Nephron (organoid): ENCODE measurements around the gene ROBO2.
A peak's percentile ranks its signal among the peaks of the same experiment; 100 is the strongest.

Source experiments
- H3K27ac Mint-ChIP-seq, 3 experiments: 2 replicates each; pipeline ENCODE4 v1.8.0; 2020; ENCODE audit warnings: mixed read lengths in 3 of 3, mild to moderate bottlenecking in 2 of 3, moderate library complexity in 1 of 3
- H3K27me3 Mint-ChIP-seq: 2 replicates; pipeline ENCODE4 v1.8.0; 2021; ENCODE audit warnings: low read depth, mild to moderate bottlenecking, moderate library complexity, mixed read lengths
- H3K36me3 Mint-ChIP-seq: 2 replicates; pipeline ENCODE4 v1.8.0; 2020; ENCODE audit warnings: low read depth, mixed read lengths
- H3K4me1 Mint-ChIP-seq: 2 replicates; pipeline ENCODE4 v1.8.0; 2020; ENCODE audit warnings: mixed read lengths
- H3K4me3 Mint-ChIP-seq, 3 experiments: 2 replicates each; pipeline ENCODE4 v1.8.0; 2020; ENCODE audit warnings: mild to moderate bottlenecking in 3 of 3, mixed read lengths in 3 of 3, moderate library complexity in 2 of 3
- H3K9me3 Mint-ChIP-seq: 2 replicates; pipeline ENCODE4 v1.8.0; 2020; ENCODE audit warnings: mixed read lengths
- CTCF ChIP-seq, 3 experiments: fragments of 200-600 bp; sonication (generic); IDR thresholded peaks; one replicate each; pipeline ENCODE4 v1.5.0; 2021; ENCODE audit warnings: antibody characterized with exemption in 3 of 3; ENCODE audit not compliant: unreplicated experiment in 3 of 3

The ROBO2 gene

GRCh38 chr3:77377717-77378116 lies 337.8 kb downstream of the ROBO2 start:
- Mint-ChIP-seq H3K9me3 (no peaks in the 10 kb centered on the region), H3K27me3 (no peaks in the 10 kb centered on the region), H3K36me3 (peaks cover 5% of the 10 kb centered on the region), H3K4me3 (no peak overlapping the region), H3K27ac (no peak overlapping the region), H3K4me1 (no peaks in the 10 kb centered on the region)
- TF ChIP-seq CTCF (IDR thresholded peaks at IDR 0.05; ENCODE audit: unreplicated experiment in 3 of 3) = no peak

GRCh38 chr3:77380136-77380535 lies 340.2 kb downstream of the ROBO2 start:
- Mint-ChIP-seq H3K4me3 (no peak overlapping the region), H3K4me1 (no peaks in the 10 kb centered on the region), H3K27ac (no peak overlapping the region), H3K36me3 (peaks cover 5% of the 10 kb centered on the region), H3K27me3 (no peaks in the 10 kb centered on the region), H3K9me3 (no peaks in the 10 kb centered on the region)
- TF ChIP-seq CTCF (IDR thresholded peaks at IDR 0.05; ENCODE audit: unreplicated experiment in 3 of 3) = no peak

GRCh38 chr3:77381431-77381830 lies 341.5 kb downstream of the ROBO2 start:
- H3K9me3 Mint-ChIP-seq = no peaks in the 10 kb centered on the region
- H3K27ac Mint-ChIP-seq = no peak overlapping the region
- no peaks in the 10 kb centered on the region for H3K27me3 Mint-ChIP-seq
- peaks cover 5% of the 10 kb centered on the region for H3K36me3 Mint-ChIP-seq
- no peak for TF ChIP-seq CTCF (IDR thresholded peaks at IDR 0.05; ENCODE audit: unreplicated experiment in 3 of 3)
- no peak overlapping the region for H3K4me3 Mint-ChIP-seq
- no peaks in the 10 kb centered on the region for H3K4me1 Mint-ChIP-seq

- Mint-ChIP-seq H3K9me3 (no peaks in the 10 kb centered on the region), H3K4me3 (no peak overlapping the region), H3K4me1 (no peaks in the 10 kb centered on the region), H3K27ac (peak overlapping the region in 2 of 3 experiments; percentile 18 to 67), H3K27me3 (no peaks in the 10 kb centered on the region), H3K36me3 (no peaks in the 10 kb centered on the region)
- TF ChIP-seq CTCF (IDR thresholded peaks at IDR 0.05; ENCODE audit: unreplicated experiment in 3 of 3) = no peak
Measured at GRCh38 chr3:77392181-77392580, 352.3 kb downstream of the ROBO2 start.

GRCh38 chr3:77394046-77394445 lies 354.1 kb downstream of the ROBO2 start:
- peak overlapping the region; percentile 50 to 92 (median 61) for H3K27ac Mint-ChIP-seq
- H3K9me3 Mint-ChIP-seq = no peaks in the 10 kb centered on the region
- no peaks in the 10 kb centered on the region for H3K36me3 Mint-ChIP-seq
- H3K4me3 Mint-ChIP-seq = no peak overlapping the region
- TF ChIP-seq CTCF (IDR thresholded peaks at IDR 0.05; ENCODE audit: unreplicated experiment in 3 of 3) = no peak
- no peaks in the 10 kb centered on the region for H3K27me3 Mint-ChIP-seq
- H3K4me1 Mint-ChIP-seq = no peaks in the 10 kb centered on the region

GRCh38 chr3:77404871-77405270 lies 365.0 kb downstream of the ROBO2 start:
- H3K9me3 Mint-ChIP-seq = peaks cover 3% of the 10 kb centered on the region
- no peak for TF ChIP-seq CTCF (IDR thresholded peaks at IDR 0.05; ENCODE audit: unreplicated experiment in 3 of 3)
- H3K4me3 Mint-ChIP-seq = no peak overlapping the region
- H3K27me3 Mint-ChIP-seq = no peaks in the 10 kb centered on the region
- peaks cover 4% of the 10 kb centered on the region for H3K4me1 Mint-ChIP-seq
- peaks cover 5% of the 10 kb centered on the region for H3K36me3 Mint-ChIP-seq
- peak overlapping the region in 1 of 3 experiments; percentile 35 for H3K27ac Mint-ChIP-seq
